ENCODE data around the gene MUC2. TPM values are rescaled to one million over a fixed set of nuclear protein-coding genes. Genes with fewer than 3 reads are reported as not detected.

MUC2 gene
- total and polyA plus RNA-seq, 2 of the 13 experiments (the other 11 are each of a cell fraction or from before 2014, with no cell fraction given) = not detected

- no peak for TF ChIP-seq SNAPC4 (CRISPR knock-in tag; IDR thresholded peaks at IDR 0.05)
These were observed 26.8 kb downstream of the MUC2 start (continued) for GRCh38 chr11:1101318-1102089.

- Histone ChIP-seq H2AFZ (ENCODE audit: low read length) (no peak overlapping the region), H3K27me3 (ENCODE audit: control insufficient read depth in 1 of 2, insufficient read depth in 2 of 2, low read length in 2 of 2) (peaks cover 13 to 51% of the 10 kb centered on the region in 2 experiments; a peak in 4 of 5 replicates), H3K9ac (ENCODE audit: insufficient read depth, low read depth, low read length) (no peak overlapping the region), H3K4me3 (replicated peaks in 1 of 3; ENCODE audit: insufficient read depth in 1 of 3, low read depth in 2 of 3, low read length in 3 of 3) (no peak overlapping the region), H3K79me2 (ENCODE audit: insufficient read depth, low read length) (no peaks in the 10 kb centered on the region), H3K4me1 (ENCODE audit: insufficient read depth, low read length) (no peaks in the 10 kb centered on the region), H4K20me1 (ENCODE audit: insufficient read depth, low read length) (no peaks in the 10 kb centered on the region), H3K4me2 (ENCODE audit: low read depth, low read length) (no peak overlapping the region), H3K36me3 (replicated peaks in 1 of 2; ENCODE audit: control insufficient read depth in 1 of 2, insufficient read depth in 2 of 2, low read length in 2 of 2) (no peaks in the 10 kb centered on the region), H3K27ac (ENCODE audit: extremely low read length, insufficient read depth, low read length) (no peak overlapping the region), H3K9me3 (ENCODE audit: low read length) (peaks cover 10% of the 10 kb centered on the region)
- in situ Hi-C loops (cut with HindIII; ENCODE audit: extremely low pct_ligation_motif_present, low pct_unique_long_range_greater_than_20kb) = no loop called here
- BruUV-seq (replicated peaks) = no TSS peak
- no peak for FAIRE-seq
- no peak for DNase-seq (ENCODE audit: low spot score)
- no peak for ATAC-seq
- POLR2A ChIA-PET = no interaction called here
- CTCF ChIA-PET (ENCODE audit: low intra/inter-chr PET ratio, low total read pairs) = no interaction called here
- WGBS (ENCODE audit: low lambda C conversion rate) = 50% methylated on average over 2 of the region's 31 CpGs
- intact Hi-C loops (cut with micrococcal nuclease; ENCODE audit: unreplicated experiment) = no loop called here
- no peak for TF ChIP-seq KMT2A (CRISPR knock-in tag; IDR thresholded peaks at IDR 0.05)
- TF ChIP-seq ARID5B (CRISPR knock-in tag; IDR thresholded peaks at IDR 0.05) = no peak
- no peak for TF ChIP-seq KMT2B (CRISPR knock-in tag; IDR thresholded peaks at IDR 0.05)
- no peak for TF ChIP-seq ZNF282 (IDR thresholded peaks at IDR 0.05; ENCODE audit: partially characterized antibody)
- TF ChIP-seq ZMAT3 (CRISPR knock-in tag; conservative IDR thresholded peaks at IDR 0.05) = no peak
- TF ChIP-seq ZFP36 (IDR thresholded peaks at IDR 0.05; ENCODE audit: borderline replicate concordance, low read depth, low read length, partially characterized antibody) = no peak
- no peak for TF ChIP-seq SAFB2 (CRISPR knock-in tag; IDR thresholded peaks at IDR 0.05; ENCODE audit: borderline replicate concordance, low read depth)
- TF ChIP-seq ELF3 (CRISPR knock-in tag; IDR thresholded peaks at IDR 0.05) = no peak
- no peak for TF ChIP-seq ZNF431 (CRISPR knock-in tag; IDR thresholded peaks at IDR 0.05; ENCODE audit: borderline replicate concordance, low read depth)
- TF ChIP-seq ZNF674 (CRISPR knock-in tag; IDR thresholded peaks at IDR 0.05; ENCODE audit: low read depth) = no peak
- TF ChIP-seq ARNTL (CRISPR knock-in tag; IDR thresholded peaks at IDR 0.05) = no peak
These were observed 27.7 kb downstream of the MUC2 start for GRCh38 chr11:1102221-1102971.

Measured in HepG2 (cell line).